GM04503 (cell line): ENCODE results near the gene DOCK3.

ENCODE experiments used
- DNase-seq: peaks from one replicate; pipeline ENCODE4 v3.0.0-alpha.2; 2012; ENCODE audit warnings: low read depth

DOCK3 gene, protein sequence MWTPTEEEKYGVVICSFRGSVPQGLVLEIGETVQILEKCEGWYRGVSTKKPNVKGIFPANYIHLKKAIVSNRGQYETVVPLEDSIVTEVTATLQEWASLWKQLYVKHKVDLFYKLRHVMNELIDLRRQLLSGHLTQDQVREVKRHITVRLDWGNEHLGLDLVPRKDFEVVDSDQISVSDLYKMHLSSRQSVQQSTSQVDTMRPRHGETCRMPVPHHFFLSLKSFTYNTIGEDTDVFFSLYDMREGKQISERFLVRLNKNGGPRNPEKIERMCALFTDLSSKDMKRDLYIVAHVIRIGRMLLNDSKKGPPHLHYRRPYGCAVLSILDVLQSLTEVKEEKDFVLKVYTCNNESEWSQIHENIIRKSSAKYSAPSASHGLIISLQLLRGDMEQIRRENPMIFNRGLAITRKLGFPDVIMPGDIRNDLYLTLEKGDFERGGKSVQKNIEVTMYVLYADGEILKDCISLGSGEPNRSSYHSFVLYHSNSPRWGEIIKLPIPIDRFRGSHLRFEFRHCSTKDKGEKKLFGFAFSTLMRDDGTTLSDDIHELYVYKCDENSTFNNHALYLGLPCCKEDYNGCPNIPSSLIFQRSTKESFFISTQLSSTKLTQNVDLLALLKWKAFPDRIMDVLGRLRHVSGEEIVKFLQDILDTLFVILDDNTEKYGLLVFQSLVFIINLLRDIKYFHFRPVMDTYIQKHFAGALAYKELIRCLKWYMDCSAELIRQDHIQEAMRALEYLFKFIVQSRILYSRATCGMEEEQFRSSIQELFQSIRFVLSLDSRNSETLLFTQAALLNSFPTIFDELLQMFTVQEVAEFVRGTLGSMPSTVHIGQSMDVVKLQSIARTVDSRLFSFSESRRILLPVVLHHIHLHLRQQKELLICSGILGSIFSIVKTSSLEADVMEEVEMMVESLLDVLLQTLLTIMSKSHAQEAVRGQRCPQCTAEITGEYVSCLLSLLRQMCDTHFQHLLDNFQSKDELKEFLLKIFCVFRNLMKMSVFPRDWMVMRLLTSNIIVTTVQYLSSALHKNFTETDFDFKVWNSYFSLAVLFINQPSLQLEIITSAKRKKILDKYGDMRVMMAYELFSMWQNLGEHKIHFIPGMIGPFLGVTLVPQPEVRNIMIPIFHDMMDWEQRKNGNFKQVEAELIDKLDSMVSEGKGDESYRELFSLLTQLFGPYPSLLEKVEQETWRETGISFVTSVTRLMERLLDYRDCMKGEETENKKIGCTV (N-terminal part only)

DNA sequence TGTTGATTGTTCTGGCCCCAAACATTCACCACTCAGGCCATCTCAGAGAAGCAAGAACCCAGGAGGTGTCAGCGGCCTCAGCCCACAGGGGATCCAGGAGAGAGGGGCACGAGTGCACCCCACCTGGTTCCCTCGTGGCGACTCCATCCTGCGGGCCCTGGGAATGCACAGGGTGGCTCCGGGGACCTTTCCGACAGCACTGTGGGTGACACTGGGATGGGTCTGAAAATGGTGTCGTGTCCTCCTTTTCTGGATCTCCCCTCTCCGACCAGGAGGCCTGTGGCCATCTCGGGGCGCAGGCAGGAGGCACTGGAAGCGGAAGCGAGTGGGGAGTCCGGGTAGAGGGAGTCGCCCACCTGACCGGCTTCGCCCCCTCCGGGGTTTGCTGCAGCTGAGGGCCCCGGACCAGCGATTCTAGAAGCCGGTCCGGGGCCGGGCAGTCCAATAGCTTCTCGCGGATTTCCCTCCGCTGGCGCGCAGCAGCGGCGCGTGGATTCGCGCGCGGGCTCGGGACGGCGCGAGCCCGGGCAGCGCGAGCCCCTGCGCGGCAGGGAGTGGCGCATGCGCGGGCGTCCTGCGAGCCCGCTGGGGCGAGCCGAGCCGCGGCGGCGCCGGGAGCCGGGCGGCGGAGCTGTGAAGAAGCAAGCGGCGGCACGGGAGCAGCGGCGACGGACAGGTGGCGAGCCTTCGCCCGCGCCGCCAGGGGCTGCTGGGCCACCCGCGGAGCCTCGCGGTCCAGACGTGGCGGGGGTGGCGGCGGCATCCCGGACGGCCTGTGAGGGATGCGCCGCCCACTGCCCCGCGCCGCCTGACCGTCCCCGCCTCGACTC lies at the start of gene DOCK3:
Gene DOCK3 (plus strand): TSS at position 579 of the 830 bp plus-strand sequence. CDS start 337 bp downstream, outside the sequence.
- no peak for DNase-seq

DNA sequence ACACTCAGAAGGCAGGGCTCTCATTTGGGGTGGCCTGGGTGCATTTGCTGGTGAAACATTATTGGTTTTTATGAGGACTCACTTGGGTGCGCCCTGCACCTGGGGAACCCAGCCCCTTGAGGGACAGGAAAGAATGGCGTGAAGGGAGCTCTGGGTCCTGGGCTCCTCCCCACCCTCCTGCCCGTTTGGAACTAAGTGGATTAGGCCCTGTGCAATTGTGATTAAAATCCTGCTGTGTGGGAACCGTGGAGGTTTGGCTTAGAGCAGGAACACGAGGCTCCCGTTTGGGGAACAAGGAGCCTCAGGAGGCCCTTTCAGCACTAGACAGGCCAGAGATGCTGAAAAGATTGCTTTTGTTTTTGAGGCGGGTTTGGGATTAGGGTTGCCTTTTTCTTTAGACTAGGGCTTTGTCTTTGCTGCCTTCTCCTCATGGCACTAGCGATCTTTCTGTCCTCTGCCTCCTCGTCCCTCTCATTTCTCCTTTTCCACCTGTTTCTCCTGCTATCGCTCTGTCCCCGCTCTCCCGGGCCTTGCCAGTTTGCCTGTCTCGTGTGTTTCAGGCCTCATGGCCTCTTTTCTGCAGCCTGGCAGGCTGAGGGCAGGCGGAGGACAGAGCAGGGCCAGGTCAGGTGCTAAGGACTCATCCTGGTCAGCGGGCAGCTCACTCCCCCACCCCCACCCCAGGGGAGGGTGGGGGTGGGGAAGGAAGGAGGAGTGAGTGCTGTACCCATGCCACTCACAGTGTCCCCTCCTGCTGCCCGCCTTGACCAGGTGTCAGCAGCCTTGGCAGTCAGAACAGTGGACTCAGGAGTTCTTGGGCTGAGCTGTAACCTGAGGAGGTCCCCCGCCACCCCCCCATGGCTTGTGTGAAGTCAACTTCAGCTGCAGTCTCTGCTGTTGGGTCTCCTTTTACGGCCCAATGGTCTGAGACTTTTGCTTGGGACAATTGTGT lies 49.2 kb upstream of the DOCK3 start:
- no peak for DNase-seq

DNA sequence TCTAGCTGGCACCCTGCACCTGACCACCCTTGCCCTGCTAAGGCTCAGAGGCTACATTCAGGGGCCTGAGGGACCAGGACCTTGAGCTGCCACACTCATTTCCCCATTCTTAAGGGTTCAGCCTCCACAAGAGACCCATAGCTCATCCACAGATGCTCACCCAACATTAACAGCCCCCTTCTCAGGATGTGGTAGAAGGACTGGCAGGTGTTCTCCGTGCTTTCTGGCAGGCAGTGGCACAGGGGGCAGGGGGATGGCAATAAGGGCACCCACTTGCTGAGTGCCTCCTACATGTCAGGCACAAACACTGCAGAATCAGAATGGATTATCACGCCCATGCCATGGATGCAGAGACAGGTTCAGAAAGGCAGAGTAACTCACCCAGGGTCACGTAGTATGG lies 48.3 kb upstream of the DOCK3 start:
- no peak for DNase-seq

DNA sequence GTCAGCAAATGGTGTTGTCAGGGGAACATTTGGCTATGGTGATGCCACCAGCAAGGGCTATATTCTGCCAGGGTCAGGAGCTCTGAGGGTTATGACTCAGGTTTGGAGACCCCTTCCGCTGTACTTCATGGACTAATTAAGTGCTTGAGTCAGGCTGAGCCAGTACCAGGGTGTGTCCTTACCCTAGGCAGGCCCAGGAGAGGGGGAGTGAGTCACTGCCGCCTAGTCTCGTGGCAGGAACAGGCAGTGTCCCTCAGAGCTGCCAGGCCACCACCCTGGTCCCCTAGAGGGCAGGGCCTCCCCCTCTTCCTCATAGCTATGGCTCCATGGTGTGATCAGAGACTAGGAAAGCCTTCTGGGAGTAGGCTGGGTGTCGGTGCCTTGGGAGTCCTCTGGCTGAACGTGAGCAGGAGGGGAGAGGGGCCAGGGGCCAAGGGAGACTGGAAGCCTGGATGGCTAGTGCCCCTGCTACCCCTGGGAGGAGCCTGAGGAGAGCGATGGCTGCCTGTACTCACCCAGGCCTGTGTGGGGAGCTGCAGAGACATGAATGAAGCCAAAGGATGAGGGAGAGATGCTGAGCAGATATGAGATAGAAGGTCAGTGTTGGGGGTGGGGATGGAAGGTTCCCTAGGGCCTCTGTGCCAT lies 47.2 kb upstream of the DOCK3 start:
- peak; percentile 41 for DNase-seq

DNA sequence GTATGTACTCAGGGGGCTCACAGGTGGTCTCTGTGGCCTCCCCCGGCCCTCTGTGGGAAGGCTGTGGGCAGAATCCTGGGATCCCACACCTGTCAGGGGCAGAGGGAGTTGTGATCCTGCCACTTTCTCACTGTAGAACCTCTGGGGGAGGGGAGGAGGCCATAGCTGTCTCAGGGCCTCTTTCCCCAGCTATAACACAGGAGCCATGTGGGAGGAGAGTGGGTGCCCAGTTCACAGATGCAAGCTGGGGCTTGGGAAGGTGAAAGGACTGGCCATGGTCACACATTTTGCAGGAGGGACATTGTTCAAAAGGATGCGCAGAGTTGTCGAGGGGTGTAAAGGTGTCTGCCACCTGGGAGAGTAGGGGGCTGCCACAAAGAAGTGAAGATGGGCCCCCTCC lies 46.1 kb upstream of the DOCK3 start:
- no peak for DNase-seq

DNA sequence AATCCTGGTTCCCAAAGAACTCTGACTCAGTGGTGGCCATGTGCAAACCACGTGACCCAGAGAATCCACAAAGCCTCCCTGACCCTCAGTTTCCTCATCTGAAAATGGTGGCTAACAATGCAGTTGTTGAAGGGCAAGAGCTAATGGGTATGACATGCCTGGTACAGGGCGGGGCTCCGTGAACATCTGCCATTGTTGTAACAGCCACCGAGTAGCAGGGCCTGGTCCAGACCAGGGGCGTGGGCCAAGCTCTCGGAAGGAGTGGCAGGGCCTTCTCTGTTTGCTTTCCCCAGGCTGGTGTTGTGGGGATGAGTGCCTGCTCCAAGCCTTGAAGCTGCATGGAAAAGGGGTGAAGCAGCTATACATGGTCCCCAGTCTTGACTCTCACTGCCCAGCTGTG lies 44.3 kb upstream of the DOCK3 start:
- DNase-seq, result no peak

DNA sequence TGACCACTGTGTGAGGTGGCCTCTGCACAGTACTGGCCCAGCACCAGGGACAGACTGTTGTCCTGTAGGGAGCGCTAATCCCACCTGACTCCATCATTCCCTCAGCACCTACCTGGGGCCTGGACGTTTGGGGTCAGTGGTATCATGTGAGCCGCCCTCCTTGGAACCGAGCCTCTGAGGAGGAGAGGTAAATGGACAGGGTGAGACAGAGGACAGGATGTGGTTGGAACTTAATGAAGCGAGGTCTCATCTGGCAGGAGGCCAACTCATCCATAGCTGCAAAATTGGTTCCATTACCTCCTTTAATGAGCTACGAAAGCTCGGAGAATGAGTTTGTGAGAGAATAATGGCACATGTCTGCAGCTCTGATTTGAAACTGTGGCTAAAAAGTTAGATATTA lies 43.9 kb upstream of the DOCK3 start:
- DNase-seq, result no peak

DNA sequence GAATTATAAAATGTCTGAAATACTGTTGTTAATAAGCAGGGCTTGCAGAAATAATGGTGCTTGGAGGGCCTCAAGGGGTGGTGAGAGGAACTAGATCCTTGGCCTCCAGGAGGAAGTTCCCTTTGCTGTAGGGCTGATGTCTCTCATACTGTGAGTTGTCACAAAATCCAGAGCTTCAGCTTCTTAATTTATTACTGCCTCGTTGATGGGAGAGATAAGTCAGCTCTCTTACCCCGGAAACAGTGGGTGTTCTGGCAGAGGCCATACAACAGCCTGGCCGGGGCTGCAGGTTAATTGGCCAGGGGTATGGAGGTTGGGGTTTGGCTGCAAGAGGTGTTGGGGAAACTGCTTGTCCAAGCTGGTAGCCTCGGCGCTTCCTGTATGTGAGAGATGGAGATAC lies 42.3 kb upstream of the DOCK3 start:
- DNase-seq, result no peak

DNA sequence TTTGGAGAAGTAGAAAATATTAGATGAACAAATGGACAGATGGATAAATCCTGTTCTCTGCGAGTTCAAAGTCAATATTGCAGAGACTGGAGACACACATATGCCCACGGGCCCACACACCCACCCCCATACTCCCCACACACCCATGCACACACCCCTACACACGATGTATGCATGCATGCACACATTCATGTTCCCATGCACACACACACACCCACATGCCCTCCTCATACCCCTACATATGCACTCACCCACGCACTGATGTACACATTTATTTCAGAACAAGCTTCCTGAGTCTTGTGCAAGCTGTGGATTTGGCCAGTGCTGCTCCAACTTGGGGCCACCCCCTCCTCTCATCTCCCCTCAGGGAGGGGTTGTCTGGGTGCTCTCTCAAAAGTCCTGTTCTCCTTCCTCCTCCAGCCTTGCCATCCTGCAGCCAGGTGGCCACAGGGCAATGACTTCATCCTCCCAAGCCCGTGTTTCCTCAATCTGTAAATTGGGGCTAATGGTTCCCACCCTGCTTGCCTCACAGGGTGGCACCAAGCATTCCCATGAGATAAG lies 41.4 kb upstream of the DOCK3 start:
- no peak for DNase-seq

DNA sequence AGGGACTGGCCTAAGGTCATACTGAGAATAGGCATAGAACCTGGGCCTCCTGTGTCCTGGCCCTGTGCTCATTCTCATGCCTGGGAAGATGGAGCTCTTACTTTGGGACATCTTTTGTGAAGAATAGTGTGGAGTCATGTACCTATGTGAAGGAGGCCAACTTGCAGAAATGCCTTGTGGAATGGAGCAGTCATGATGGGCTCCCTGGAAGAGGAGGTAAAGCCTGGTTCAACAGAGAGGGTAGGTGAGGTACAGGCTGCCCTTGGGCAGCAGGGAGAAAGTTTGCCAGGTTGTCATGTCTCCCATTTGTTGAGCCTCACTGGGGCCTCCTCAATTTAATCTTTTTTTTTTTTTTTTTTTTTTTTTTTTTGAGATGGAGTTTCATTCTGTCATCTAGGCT lies 39.7 kb upstream of the DOCK3 start:
- DNase-seq, result no peak

DNA sequence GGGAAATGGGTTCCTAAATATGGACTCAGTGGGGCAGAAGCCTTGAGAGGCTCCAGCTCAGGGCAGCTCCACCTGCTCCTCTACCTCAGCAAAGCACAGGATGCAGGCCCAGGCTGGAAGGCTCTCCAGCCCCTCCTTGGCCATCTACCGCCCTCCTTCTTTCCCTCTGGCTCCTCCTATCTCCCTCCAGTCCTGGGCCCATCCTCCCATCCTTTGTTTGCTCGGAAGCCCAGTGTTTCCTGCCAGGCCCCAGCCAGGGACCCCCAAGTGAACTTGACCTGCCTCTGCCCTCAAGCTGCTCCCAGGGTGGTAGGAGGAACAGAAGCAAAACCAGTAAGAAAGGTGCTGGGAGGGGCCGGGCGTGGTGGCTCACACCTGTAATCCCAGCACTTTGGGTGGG lies 37.7 kb upstream of the DOCK3 start:
- DNase-seq, result no peak

DNA sequence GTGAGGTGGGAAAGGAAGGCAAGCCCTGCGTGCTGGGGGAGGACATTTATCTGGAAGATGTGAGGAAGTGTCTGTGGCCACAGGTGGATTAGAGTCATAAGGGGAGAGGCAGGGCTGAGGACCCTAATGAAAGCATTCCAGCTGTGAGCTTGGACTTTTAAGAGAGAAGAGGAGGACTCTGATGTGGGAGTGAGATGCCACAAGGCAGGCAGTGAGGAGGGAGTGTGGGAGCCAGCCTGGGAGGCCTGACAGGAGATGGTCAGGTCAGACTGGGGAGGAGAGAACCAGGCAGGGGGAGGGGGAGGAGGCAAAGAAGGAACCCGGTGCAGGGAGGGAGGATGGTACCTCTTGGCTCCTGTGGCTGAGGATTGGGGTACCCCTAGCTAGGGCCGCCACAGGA lies 36.8 kb upstream of the DOCK3 start:
- no peak for DNase-seq

DNA sequence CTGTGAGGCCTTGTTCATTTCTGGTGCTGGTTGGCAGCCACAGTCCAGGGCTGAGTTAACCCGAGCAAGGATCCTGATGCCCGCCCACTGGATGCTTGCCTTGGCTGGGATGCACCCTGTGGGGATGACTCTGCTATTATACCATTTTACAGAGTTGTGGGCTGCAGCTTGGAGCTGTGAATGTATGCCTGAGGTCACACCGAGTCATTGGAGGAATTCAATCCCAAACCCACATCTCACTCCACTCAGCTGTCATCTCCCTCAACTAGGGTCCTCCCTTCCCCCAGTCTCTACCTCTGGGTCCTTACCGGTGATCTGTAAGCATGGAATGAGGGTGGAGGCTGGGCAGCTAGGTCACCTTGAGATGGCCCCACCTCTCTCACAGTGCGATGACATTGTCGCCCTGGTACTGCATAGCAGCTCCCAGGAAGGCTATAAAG lies 35.7 kb upstream of the DOCK3 start:
- DNase-seq, result peak; percentile 34

DNA sequence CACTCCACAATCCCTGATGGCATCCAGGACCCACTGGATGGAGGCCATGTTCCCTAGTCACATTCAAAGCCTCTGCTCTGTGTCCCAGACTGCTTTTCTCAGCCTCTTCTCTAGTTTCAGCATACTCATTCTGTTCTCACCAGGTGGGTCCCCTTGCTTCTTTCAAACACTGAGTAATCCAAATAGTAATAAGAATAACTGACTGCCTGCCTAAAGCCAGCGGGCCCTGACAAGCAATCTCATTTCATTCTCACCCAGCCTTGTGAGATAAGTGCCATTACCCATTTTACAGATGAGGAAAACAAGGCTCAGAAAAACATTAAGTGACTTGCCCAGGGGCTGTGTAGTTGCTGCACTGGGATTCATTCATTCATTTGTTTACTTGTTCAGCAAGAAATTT lies 32.3 kb upstream of the DOCK3 start:
- DNase-seq, result no peak

DNA sequence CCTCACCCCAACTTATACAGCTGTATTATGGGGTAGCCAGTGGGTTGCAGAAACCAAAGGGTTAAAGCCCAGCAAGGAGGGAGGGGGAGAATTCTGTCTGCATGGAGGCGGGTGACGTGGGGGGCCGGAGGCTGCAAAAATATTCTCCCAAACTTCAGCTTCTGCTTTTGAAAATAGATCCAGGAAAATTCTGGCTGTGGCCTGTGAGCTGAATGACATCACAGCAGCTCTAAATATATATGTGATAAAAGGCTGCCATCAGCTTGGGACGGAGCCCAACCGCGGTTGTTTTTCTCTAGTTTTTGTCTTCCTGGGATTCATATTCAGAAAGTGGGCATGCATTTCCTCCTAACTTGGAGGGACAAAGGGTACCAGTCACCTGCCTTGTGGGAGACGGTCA lies 30.2 kb upstream of the DOCK3 start:
- DNase-seq, result no peak

DNA sequence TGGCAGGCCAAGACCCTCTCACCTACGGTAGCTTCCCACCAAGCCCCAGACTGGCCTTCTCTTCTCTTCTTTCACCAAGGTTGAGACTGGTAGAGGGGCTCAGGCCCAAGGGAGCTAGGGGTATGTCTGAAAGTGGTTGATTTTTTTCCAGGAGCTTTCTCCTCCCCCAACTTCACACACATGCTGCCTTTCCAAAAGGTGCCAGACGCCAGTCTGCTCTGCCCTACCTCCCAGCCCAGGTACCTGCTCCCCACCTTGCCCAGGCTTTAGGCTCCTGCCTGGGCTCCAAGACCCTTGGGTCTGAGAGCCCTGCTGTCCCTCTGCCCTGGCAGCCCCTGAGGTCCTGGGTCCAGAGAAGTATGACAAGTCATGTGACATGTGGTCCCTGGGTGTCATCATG lies 29.3 kb upstream of the DOCK3 start:
- DNase-seq, result no peak

DNA sequence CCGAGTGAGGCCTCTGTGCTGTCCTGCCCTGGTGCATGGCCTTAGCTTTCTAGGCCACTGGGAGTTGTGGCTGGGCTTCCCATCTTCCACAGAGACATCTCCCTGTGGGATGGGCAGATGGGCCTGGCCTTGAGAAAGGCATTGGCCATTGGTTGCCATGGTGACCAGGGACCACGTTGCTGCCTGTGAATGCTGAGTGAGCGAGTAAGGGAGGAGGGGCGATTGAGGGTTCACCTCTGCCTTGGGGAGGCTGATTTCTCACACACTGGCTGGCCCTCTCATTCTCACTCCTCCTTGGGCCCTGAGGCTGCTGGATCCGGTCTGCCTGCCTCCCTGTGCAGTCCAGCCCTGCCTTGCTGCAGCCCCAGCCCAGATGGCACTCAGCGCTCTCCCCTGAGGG lies 26.4 kb upstream of the DOCK3 start:
- no peak for DNase-seq

DNA sequence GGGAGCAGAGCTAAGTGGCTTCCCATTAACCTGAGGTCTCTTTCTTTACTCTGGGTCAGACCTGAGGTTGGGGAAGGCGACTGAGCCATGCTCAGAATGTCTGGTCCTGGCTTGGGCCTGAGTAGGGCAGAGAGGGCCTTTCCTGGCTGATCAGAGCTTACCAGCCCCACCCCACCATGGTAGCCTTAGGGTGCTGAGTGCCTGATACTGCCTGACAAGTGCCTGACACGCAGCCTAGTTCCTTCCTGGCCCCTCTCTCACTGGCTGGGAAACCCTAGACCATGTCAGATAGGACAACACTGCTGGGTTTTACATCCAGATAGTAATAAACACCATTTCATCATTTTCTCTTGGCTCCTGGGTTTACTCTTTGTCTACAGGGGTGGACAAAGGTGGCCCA lies 25.8 kb upstream of the DOCK3 start:
- no peak for DNase-seq

DNA sequence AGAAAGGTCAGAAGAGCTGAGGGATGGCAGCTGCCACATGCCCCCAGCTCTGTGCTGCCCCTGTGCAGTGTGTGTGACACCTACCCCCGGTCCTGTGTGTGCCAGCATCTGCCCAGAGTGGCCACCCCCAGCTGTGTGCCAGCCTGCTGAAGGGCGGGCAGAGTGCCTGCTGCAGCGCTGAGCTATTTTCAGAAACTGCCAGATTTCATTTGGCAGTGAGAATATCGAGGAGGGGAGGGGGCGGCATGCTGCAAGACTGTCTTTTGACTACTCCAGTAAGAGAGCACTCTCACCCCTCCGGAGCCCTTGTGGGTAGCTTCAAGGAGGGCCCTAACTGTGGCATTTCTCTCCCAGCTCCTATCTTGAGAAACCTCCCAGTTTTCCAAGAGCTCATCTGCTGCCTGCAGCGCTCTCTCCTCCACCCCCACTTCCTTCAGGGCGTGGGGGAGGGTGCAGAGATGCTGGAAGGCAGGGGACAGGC lies 25.2 kb upstream of the DOCK3 start:
- no peak for DNase-seq
